ENCODE results near the gene INTS13.

Gene INTS13

DNA sequence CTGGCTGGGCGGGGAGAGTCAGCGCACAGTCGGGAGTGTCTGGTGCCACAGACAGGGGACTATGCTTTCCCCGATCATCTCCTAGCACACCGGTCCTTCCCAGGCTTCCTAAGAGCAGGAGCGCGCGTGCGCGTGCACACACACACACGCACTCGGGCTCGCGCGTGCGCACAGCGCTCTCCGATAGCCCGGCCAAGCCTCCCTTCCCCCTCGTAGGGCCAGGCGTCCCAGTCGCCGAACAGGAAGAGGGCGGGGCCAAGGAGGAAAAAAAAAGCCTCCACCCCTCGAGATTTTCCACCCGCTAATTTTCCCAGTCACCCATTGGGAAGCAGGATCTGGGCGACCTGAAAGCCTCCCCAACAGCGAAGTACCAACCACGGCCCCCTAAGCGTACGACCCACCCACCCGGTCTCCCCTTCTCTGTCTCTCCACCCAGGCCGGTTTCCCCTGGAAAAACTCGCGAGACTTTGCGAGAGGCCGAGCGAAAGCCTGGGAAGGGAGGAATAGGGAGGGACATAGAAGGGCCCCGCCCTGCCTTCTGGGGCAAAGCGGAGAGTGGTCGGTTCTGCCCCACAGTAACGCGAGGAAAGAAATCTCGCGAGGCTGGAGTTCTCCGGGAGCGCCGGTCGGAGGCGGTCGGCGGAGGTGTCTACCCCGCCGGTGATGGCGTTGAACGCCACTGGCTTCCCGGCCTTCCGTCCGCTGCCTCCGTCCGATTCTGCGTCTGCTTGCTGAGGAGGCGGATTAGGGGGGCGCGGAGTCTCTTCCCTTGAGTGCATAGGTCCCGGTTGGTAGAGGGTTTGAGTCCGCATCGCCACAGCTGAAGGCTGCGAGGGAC, at the start of gene INTS13, which contains the start of gene FGFR1OP2:
TSS of gene INTS13 (minus strand) at position 119 of the 838 bp plus-strand sequence. CDS start 1,178 bp downstream, outside the sequence.
TSS of gene FGFR1OP2 (plus strand) at position 608 of the 838 bp plus-strand sequence. CDS start 15,689 bp downstream, outside the sequence.
- TF ChIP-seq EZH2phosphoT487 (IDR thresholded peaks at IDR 0.05; ENCODE audit: low read depth) (no peak), CTCF (IDR thresholded peaks at IDR 0.05; ENCODE audit: low read depth, low read length) (no peak)
- H3K27me3 ChIP-seq (ENCODE audit: low read depth, low read length) = no peaks in the 10 kb centered on the region

DNA sequence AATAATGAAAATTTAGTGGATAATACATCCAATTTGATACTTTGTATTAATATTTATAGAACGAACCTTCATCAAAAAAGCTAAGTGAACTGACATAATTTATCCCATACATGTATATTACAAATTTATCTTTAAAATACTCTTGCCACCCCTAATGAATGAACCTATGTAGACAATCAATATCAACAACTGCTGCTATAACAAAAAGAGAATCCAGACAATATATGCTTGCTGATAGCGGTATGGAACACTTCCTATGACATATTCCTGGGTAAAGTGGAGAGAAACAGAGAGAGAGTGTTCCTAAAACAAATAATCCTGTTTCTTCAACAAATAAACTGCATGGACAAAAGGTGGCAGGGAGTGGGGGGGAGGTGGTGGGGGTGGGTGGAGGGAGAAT, 45.1 kb upstream of the INTS13 start:
- H4K20me1 ChIP-seq (ENCODE audit: insufficient read depth, low read length) = no peaks in the 10 kb centered on the region
- H3K4me1 ChIP-seq (ENCODE audit: low read length) = no peaks in the 10 kb centered on the region
- no peak overlapping the region for H3K4me3 ChIP-seq (ENCODE audit: low read length)
- H3K36me3 ChIP-seq (replicated peaks; ENCODE audit: low read depth, low read length) = peaks cover 7% of the 10 kb centered on the region
- H3K79me2 ChIP-seq (ENCODE audit: low read length) = no peaks in the 10 kb centered on the region
- H3K4me2 ChIP-seq (ENCODE audit: low read length) = no peak overlapping the region
- H3K27ac ChIP-seq (ENCODE audit: low read length) = no peak overlapping the region
- H3K27me3 ChIP-seq (ENCODE audit: low read depth, low read length) = no peaks in the 10 kb centered on the region
- no peak overlapping the region for H2AFZ ChIP-seq (ENCODE audit: low read depth, low read length)
- TF ChIP-seq CTCF (IDR thresholded peaks at IDR 0.05; ENCODE audit: low read depth, low read length) (no peak), EZH2phosphoT487 (IDR thresholded peaks at IDR 0.05; ENCODE audit: low read depth) (no peak)
- H3K9ac ChIP-seq (ENCODE audit: low read length) = no peak overlapping the region
- H3K9me3 ChIP-seq (ENCODE audit: insufficient read depth, low read length) = no peaks in the 10 kb centered on the region

More for the DNA sequence above, at the start of gene INTS13, which contains the start of gene FGFR1OP2:
- Histone ChIP-seq H3K4me3 (ENCODE audit: low read length) (peak within 1 kb of the TSS; percentile 89), H3K27ac (ENCODE audit: low read length) (peak within 1 kb of the TSS; percentile 70), H3K4me1 (ENCODE audit: low read length) (peaks cover 39% of the 10 kb centered on the region), H3K9ac (ENCODE audit: low read length) (peak within 1 kb of the TSS; percentile 89), H3K4me2 (ENCODE audit: low read length) (peak within 1 kb of the TSS; percentile 90), H3K36me3 (replicated peaks; ENCODE audit: low read depth, low read length) (peaks cover 10% of the 10 kb centered on the region), H2AFZ (ENCODE audit: low read depth, low read length) (peak within 1 kb of the TSS; percentile 88), H3K9me3 (ENCODE audit: insufficient read depth, low read length) (no peaks in the 10 kb centered on the region), H3K79me2 (ENCODE audit: low read length) (peaks cover 93% of the 10 kb centered on the region), H4K20me1 (ENCODE audit: insufficient read depth, low read length) (0 out of 2 replicates have a peak, but pooled peaks cover 5% of the 10 kb centered on the region)

GRCh38 chr12:26979733-26980132, 42.0 kb upstream of the INTS13 start:
- H3K27ac ChIP-seq (ENCODE audit: low read length) = no peak overlapping the region
- TF ChIP-seq EZH2phosphoT487 (IDR thresholded peaks at IDR 0.05; ENCODE audit: low read depth) (no peak), CTCF (IDR thresholded peaks at IDR 0.05; ENCODE audit: low read depth, low read length) (no peak)
- no peak overlapping the region for H2AFZ ChIP-seq (ENCODE audit: low read depth, low read length)
- H3K36me3 ChIP-seq (replicated peaks; ENCODE audit: low read depth, low read length) = peaks cover 10% of the 10 kb centered on the region
- H3K4me2 ChIP-seq (ENCODE audit: low read length) = no peak overlapping the region
- no peaks in the 10 kb centered on the region for H3K27me3 ChIP-seq (ENCODE audit: low read depth, low read length)
- no peaks in the 10 kb centered on the region for H3K9me3 ChIP-seq (ENCODE audit: insufficient read depth, low read length)
- no peaks in the 10 kb centered on the region; the same call in 1 of the 2 replicates for H3K4me1 ChIP-seq (ENCODE audit: low read length)
- no peaks in the 10 kb centered on the region for H4K20me1 ChIP-seq (ENCODE audit: insufficient read depth, low read length)
- no peaks in the 10 kb centered on the region for H3K79me2 ChIP-seq (ENCODE audit: low read length)
- no peak overlapping the region for H3K4me3 ChIP-seq (ENCODE audit: low read length)
- no peak overlapping the region for H3K9ac ChIP-seq (ENCODE audit: low read length)

DNA sequence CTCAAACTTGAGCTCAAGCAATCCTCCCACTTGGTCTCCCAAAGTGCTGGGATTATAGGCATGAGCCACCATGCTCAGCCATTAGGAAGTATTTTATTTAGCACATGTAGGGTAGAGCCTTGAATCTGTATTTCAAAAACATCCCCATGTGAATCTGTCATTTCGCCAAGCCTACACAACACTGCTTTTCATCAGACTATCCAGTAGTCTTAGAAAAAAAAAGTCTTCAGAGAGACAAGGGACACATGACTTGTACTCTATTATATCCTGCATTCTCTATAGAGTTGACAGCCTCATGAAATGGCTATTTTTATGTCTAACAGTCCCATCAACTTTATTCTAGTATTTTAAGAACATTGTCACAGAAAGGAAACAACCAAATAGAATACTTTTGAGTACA, 41.0 kb upstream of the INTS13 start:
- no peak overlapping the region for H2AFZ ChIP-seq (ENCODE audit: low read depth, low read length)
- no peak overlapping the region for H3K4me3 ChIP-seq (ENCODE audit: low read length)
- H4K20me1 ChIP-seq (ENCODE audit: insufficient read depth, low read length) = no peaks in the 10 kb centered on the region
- H3K79me2 ChIP-seq (ENCODE audit: low read length) = no peaks in the 10 kb centered on the region
- no peak overlapping the region for H3K4me2 ChIP-seq (ENCODE audit: low read length)
- peaks cover 10% of the 10 kb centered on the region for H3K36me3 ChIP-seq (replicated peaks; ENCODE audit: low read depth, low read length)
- H3K27me3 ChIP-seq (ENCODE audit: low read depth, low read length) = no peaks in the 10 kb centered on the region
- no peak overlapping the region for H3K27ac ChIP-seq (ENCODE audit: low read length)
- H3K4me1 ChIP-seq (ENCODE audit: low read length) = no peaks in the 10 kb centered on the region; the same call in 1 of the 2 replicates
- H3K9me3 ChIP-seq (ENCODE audit: insufficient read depth, low read length) = no peaks in the 10 kb centered on the region
- TF ChIP-seq EZH2phosphoT487 (IDR thresholded peaks at IDR 0.05; ENCODE audit: low read depth) (no peak), CTCF (IDR thresholded peaks at IDR 0.05; ENCODE audit: low read depth, low read length) (no peak)
- no peak overlapping the region for H3K9ac ChIP-seq (ENCODE audit: low read length)

Measured in OCI-LY3 (cell line).